ENCODE data around the gene FADS2.

The FADS2 gene

GRCh38 chr11:61904539-61905048, 76.5 kb downstream of the FADS2 start:
- DNase-seq (ENCODE audit: low read depth in 1 of 2, low spot score in 1 of 2), result no peak

- DNase-seq (ENCODE audit: low read depth in 1 of 2, low spot score in 1 of 2), result no peak
Observed at GRCh38 chr11:61905067-61905696, 77.1 kb downstream of the FADS2 start.

DNA sequence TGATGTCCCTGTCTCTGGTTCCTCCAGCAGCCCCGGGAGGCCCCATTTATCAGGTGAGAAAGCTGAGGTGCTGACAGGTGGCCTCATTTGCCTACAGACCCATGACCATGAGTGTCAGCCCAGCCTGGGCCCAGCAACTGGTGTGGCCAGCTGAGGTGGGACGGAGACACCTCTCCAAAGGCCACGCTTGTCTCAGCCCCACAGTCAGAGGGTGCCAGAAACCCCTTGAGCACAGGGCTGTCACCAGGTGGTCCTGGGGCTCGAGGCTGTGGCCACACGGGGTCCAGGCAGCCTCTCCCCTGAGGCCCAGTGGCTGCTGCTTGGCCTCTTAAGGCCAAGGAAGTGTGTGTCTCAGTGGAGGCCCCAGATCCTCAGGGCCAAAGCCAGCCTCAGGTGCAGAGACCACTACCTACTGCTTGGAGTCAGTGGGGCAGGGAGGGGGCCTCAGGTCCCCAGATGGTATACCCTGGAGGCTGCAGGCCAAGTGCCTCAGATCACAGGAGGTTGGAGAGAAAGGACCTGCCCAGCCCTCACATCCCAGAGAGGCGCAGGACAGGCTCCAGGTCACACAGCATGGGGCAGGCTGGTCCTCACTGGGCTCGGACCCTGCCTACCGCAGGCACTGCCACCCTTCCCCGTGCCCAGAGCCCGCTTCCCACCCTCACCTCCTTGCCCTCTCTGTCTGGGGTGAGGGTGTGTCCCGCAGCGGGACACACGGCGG, 77.9 kb downstream of the FADS2 start:
- no peak for DNase-seq (ENCODE audit: low read depth in 1 of 2, low spot score in 1 of 2)

DNA sequence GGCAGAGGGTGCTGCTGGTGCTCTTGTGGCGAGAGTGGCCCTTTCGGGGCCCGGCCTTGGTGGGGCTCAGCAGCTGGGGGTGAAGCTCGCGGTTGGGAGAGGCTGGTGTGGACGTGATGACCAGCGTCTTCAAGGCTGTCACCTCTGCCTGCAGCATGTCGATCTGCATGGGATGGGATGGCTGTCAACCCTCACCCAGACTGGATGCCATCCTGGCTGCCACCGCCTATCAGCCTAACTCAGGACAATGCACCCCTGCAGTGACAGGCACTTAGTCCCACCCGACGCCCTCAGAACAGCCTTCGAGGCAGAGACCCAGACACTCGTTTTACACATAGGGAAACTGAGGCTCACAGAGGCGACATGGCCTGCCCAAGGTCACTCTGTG, 78.4 kb downstream of the FADS2 start:
- DNase-seq (ENCODE audit: low read depth in 1 of 2, low spot score in 1 of 2), result no peak

GRCh38 chr11:61907282-61907681, 79.2 kb downstream of the FADS2 start:
- DNase-seq (ENCODE audit: low read depth in 1 of 2, low spot score in 1 of 2), result no peak

- DNase-seq (ENCODE audit: low read depth in 1 of 2, low spot score in 1 of 2), result no peak
Observed at GRCh38 chr11:61907871-61908729, 80.0 kb downstream of the FADS2 start.

DNA sequence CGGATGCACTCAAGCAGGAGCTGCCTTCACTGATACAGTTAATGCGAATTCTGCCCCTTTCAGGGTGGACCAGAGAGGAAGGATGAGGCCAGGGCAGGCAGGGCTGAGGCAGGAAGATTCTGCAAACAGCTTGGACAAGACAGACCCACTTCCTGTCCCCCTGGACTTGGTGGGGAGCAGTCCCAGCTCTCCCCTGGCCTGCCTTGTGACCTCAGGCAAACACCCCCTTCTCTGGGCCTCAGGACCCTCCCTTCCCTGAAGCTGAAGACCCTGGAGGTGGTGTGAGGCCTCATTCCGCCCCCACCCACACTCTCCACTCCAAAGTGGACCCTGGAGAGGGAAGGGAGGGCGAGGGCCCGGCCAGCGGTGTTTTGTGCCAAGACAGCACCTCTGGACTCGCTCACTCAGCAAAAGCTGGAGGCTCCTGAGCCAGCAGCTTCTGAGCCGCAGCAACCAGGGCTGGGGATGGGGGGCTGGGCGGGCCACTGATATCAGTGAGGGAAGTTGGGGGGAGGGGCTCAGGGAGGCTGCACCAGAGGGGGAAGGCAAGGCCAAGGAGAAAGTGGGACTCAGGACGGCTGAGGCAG, 80.7 kb downstream of the FADS2 start:
- DNase-seq (ENCODE audit: low read depth in 1 of 2, low spot score in 1 of 2), result no peak

- DNase-seq (ENCODE audit: low read depth in 1 of 2, low spot score in 1 of 2), result no peak
Observed at GRCh38 chr11:61910187-61911127, 82.4 kb downstream of the FADS2 start.

GRCh38 chr11:61911128-61911700, 83.1 kb downstream of the FADS2 start:
- DNase-seq (ENCODE audit: low read depth in 1 of 2, low spot score in 1 of 2), result no peak

DNA sequence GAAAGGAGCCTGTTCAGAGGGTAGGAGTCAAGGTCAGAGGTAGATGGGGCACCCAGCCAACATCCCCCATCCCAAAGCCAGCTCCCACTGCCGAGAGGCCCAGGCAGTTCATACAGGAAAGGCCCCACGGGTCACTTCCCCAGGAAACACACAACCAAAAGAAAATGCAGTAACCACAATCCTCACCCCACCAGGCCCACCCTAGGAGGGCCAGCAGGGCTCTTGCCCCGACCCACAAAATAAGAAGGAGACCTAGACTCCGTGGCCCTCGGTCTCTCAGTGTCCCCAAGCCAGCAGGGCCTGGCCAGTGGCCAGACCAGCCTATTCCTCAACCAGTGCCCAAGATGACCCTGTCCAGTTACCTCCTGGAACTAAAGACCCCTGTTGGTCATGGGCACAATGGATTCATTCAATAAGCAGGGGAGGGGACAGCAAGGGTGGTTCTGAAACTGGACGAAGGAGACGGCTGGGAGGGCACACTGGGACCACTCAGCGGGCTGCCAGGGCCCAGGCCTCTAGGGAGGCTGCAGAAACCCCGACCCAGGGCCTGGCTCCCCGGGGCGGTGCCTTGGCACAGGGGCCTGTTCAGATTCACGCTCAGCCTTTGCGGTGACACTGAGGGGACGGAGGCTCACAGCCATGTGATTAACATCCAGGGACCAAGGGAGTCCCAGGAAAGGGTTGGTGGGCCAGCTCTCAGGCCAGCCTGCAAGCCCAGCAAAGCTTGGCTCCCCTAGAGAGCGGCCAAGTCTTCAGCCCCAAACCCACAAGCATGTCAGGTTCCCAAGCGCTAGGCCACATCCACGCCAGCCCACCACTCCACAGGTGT, 83.8 kb downstream of the FADS2 start:
- DNase-seq (ENCODE audit: low read depth in 1 of 2, low spot score in 1 of 2), result no peak

DNA sequence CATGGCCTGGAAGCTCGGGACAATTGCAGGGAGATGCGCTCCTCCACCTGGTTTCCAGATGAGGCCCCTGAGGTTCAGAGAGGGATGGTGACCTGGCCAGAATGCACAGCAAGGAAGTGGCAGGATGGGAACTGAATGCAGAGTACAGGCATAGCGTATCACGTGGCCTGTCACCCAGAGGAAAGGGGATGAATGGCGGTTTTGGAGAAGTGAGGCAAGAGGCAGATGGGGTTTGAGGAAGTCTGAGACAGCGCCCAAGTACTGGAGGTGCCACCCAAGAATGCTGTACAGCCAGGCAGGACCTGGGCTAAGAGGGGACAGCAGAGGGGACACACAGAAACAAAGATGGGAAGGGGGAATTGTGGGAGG, 84.4 kb downstream of the FADS2 start:
- DNase-seq (ENCODE audit: low read depth in 1 of 2, low spot score in 1 of 2), result no peak

GRCh38 chr11:61912991-61913698, 85.0 kb downstream of the FADS2 start:
- no peak for DNase-seq (ENCODE audit: low read depth in 1 of 2, low spot score in 1 of 2)

DNA sequence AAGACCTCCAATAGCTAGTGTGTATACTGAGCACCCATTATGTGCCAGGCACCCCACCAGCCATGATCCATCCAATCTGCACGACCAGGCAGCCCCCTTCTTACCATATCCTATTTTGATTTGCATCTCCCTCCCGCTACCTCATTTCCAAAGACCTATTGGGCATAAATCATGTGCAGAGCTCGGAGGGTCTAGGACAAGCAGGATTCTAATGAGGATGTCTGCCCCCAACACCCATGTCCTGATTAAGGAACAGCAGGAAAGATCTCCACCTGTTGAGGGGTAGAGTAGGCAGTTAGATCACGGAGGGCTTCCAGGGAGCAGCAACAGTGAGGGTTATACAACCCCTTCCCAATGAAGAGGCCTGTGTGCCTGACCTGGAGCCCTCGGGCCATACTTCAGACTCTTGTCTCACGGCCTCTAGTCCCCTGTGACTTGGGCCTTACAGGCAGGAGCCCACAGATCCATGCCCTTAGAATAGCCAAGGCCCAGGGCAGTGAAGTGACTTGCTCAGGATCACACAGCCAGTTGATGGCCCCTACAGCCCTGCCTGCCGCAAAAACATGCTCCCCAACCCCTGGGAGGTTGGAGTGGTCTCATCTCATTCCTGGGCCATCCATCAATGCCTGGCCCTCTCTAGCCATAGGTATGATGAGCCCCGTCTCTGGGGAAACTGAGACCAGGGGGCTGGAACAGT, 85.7 kb downstream of the FADS2 start:
- no peak for DNase-seq (ENCODE audit: low read depth in 1 of 2, low spot score in 1 of 2)

GRCh38 chr11:61914471-61915171, 86.5 kb downstream of the FADS2 start:
- no peak for DNase-seq (ENCODE audit: low read depth in 1 of 2, low spot score in 1 of 2)

DNA sequence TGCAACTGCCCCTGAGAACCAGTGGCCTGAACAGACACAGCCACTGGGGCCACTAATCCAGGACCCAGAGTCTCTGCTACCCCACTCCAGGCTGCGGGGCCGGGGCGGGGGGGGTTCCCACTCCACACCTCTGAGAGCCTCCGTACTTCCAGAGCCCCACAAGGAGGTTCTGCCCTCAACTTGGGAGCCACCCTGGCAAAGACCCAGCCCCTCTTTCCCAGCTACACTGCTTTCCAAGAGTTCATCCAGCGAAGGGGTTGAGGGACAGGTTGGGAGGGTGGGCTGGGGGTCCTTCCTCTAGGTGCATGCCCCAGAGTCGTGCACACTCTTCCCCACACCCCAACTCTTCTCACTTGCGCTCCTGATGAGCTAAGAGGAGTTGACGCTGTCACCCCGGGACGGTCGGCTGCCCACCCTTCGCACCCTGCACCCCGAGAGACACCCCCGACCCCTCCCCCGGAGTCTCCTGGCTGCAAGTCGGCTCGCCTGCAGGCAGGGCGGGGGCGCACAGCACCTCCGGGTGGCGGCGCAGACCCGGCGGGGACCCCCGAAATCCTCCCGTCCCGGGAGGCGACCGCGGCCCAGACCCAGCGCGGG, 88.7 kb downstream of the FADS2 start:
- no peak for DNase-seq (ENCODE audit: low read depth in 1 of 2, low spot score in 1 of 2)

Measured in activated T-helper 1 cell treated with anti-CD3 and anti-CD28 coated beads, Interleukin-2, amount 50 U/mL, for 16 hours (primary cell).